GM19455 (cell line): Measurements from ENCODE around the gene OR11H7.
"Not testable (repeated sequence)": the region's sequence is repeated elsewhere in the genome, so short reads cannot be mapped to it uniquely, and the experiment has no call there.

Experiments
- ATAC-seq: cut with Tn5 transposase; IDR thresholded peaks from one replicate; pipeline ENCODE4 v1.9.1; 2021; ENCODE audit not compliant: unreplicated experiment

Gene OR11H7

DNA sequence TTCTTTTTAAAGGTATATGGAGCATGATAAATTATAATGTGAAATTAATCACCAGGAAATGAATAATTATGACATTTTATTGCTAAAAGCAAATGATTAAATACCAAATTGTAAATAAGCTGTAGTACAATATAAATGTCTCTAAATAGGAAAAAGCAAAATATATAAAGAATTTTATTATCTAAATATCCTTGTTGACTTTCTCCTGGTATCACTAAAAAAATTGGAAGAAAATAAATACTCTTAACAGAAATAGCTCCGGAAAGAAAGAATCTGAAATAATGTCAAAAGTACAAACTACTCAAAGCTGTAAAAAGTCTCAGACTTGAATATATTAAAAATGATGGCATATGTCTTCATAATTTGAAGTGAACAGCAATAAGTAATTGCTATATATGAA, at the start of gene OR11H7:
Gene OR11H7 (plus strand): TSS at position 301 of the 400 bp plus-strand sequence.
- ATAC-seq, result no peak

DNA sequence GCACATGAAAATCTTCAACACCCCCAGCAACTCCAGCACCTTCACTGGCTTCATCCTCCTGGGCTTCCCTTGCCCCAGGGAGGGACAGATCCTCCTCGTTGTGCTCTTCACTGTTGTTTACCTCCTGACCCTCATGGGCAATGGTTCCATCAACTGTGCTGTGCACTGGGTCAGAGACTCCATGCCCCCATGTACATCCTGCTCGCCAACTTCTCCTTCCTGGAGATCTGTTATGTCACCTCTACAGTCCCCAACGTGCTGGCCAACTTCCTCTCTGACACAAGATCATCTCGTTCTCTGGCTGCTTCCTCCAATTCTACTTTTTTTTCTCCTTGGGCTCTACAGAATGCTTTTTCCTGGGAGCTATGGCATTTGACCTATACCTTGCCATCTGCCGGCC, 49.6 kb upstream of the OR11H7 start:
- ATAC-seq, result no peak

- no peak for ATAC-seq
These were observed 48.9 kb upstream of the OR11H7 start for GRCh38 chr14:20179880-20180279.

DNA sequence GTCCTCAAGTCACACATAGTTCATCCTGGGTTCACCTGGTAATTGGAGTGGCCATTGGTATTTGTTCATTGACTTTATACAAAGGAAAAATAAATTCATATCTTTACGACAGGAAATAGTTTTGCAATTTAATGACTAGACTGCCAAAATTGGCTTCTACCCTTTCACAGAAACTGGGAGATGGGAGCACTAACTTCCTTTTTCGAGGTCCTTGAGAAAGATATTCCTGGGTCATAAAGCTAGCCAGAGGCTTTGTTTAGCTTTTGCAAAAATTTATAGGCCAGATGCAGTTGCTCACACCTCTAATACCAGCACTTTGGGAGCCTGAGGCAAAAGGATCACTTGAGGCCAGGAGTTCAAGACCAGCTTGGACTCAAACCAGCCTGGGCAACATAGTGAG, 48.3 kb upstream of the OR11H7 start:
- no peak for ATAC-seq

DNA sequence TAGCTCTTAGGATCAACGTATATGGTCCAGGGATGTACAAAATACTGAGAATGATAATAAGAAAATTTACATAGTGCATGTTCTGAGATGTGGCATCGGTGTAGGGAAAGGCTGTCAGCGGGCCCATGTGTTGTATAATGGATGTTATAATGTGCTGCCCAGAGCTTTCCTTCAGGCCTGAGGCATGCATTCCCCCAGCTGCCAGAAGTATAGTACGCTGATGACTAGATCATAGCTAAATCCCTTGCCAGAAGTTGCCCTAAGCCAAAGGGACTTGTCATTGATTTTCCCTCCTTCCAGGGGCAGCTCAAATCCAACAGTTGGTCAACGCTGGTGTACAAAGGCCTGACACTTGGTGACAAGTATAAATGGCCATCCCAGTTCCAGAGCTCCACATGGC, 44.6 kb upstream of the OR11H7 start:
- ATAC-seq, result no peak

DNA sequence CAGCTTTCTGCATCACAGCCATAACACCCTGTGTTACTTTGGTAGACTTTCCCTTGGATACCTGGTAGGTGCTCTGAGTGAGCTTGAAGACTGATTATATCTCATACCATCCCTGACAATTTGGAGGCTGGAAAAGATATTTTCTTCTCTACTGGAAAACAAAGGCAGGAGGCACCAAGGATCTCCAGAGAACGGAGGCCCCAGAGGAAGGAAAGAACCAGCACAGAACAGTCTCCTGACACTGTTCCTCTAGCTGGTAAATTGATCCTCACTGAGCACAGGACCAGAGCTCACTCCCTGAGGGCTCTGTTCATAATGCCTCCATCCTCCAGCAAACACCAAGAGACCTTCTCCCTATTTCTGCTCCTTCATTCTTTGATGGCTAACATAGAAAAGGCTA, 38.2 kb upstream of the OR11H7 start, which contains the start of gene OR11G2:
Gene OR11G2 (plus strand): TSS at position 301 of the 400 bp plus-strand sequence. CDS start 6,542 bp downstream, outside the sequence.
- no peak for ATAC-seq

GRCh38 chr14:20191396-20191795, 37.4 kb upstream of the OR11H7 start:
- no peak for ATAC-seq

DNA sequence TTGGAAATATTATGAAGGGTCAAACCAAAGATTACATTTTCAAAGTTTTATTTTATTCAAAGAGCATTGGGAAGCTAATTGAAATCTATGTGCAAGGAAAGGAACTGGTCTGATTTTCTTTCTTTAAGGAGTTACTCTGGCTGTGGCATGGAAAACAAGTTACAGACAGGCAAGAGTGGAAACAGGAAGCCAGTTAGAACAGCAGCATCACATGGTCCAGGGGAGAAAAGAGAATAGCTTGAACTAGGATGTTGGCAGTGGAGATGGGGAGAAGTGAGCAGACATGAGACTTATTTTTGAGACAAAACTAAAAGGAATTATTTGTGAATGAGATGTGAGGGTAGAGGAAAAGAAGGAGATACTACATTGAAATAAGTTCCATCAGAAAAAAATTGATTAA, 34.7 kb upstream of the OR11H7 start:
- ATAC-seq, result no peak

GRCh38 chr14:20195170-20195569, 33.6 kb upstream of the OR11H7 start:
- not testable (repeated sequence) for ATAC-seq

DNA sequence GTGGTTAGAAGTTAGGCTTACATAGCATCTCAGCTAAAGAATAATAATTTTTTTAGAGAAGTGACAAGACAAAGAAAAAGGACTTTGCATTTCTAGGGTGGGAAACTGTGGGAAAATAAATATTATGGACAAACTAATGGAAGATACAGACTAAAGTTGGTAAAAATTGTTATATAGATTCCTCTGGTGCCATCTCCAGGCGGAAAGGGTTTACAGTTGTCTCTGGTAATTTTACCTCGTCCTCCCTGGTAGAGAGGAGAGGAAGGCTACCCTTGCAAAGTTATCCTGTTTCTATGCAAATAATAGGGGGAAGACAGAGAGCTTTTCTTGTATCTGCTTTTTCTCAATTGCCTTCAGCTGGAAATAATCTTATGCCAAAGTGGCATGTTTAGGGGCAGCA, 32.9 kb upstream of the OR11H7 start:
- no peak for ATAC-seq

DNA sequence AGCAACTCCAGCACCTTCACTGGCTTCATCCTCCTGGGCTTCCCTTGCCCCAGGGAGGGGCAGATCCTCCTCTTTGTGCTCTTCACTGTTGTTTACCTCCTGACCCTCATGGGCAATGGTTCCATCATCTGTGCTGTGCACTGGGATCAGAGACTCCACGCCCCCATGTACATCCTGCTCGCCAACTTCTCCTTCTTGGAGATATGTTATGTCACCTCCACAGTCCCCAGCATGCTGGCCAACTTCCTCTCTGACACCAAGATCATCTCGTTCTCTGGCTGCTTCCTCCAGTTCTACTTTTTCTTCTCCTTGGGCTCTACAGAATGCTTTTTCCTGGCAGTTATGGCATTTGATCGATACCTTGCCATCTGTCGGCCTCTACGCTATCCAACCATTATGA, 31.3 kb upstream of the OR11H7 start:
- no peak for ATAC-seq

GRCh38 chr14:20198991-20199390, 29.8 kb upstream of the OR11H7 start:
- no peak for ATAC-seq

GRCh38 chr14:20204721-20205120, 24.1 kb upstream of the OR11H7 start:
- ATAC-seq, result no peak

GRCh38 chr14:20209595-20209994, 19.2 kb upstream of the OR11H7 start:
- ATAC-seq, result no peak

GRCh38 chr14:20212406-20212805, 16.4 kb upstream of the OR11H7 start:
- ATAC-seq, result not testable (repeated sequence)

GRCh38 chr14:20215196-20215595, 13.6 kb upstream of the OR11H7 start:
- no peak for ATAC-seq

DNA sequence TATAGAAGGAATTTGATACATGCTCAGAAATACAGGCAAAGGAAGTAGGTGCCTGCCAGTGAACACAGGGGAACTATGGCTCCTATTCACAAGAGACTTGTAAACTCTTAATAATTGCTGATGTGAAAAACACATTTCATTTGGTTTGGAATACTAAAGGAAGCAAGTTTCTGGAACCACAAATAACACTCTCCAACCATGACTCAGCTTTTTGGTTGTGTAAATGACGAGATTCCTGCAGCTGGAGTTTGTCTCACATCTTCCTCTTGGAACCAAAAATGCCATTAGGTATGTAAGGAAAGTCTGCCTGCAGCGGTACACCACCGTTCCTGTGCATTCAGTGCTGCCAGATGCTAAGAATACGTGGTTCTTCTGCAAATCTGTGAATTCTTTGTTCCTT, 9.7 kb upstream of the OR11H7 start:
- no peak for ATAC-seq

GRCh38 chr14:20223410-20223809, 5.4 kb upstream of the OR11H7 start, which contains the start of gene OR11H6:
Gene OR11H6, plus strand, starts transcription at chr14:20223710. Its CDS starts 0 bp downstream, at chr14:20223710.
- no peak for ATAC-seq

DNA sequence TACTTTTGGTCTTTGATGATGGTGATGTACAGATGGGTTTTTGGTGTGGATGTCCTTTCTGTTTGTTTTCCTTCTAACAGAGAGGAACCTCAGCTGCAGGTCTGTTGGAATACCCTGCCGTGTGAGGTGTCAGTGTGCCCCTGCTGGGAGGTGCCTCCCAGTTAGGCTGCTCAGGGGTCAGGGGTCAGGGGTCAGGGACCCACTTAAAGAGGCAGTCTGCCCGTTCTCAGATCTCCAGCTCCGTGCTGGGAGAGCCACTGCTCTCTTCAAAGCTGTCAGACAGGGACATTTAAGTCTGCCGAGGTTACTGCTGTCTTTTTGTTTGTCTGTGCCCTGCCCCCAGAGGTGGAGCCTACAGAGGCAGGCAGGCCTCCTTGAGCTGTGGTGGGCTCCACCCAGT, 6.6 kb downstream of the OR11H7 start:
- ATAC-seq, result not testable (repeated sequence)

DNA sequence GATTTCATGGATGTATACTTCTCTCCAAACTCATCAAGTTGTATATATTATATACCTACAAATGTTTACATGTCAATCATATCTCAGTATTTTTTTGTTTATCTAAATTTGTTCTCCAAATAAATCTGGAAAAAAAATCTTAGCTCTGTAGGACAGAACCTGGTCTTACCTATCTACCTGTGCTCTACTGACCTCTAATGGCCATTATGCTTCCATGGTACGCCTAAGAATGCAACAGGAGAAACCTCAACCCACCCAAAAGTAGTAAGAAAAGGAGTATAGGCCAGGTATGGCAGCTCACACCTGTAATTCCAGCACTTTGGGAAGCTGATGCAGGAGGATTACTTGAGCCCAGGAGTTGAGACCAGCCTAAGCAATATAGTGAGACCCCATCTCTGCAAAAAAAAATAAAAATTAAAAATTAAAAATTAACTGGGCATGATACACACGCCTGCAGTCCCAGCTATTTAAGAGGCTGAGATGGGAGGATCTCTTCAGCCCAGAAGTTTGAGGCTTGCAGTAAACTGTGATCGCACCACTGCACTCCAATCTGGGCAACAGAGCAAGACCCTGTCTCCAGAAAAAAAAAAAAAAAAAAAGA, 19.0 kb downstream of the OR11H7 start:
- no peak for ATAC-seq

DNA sequence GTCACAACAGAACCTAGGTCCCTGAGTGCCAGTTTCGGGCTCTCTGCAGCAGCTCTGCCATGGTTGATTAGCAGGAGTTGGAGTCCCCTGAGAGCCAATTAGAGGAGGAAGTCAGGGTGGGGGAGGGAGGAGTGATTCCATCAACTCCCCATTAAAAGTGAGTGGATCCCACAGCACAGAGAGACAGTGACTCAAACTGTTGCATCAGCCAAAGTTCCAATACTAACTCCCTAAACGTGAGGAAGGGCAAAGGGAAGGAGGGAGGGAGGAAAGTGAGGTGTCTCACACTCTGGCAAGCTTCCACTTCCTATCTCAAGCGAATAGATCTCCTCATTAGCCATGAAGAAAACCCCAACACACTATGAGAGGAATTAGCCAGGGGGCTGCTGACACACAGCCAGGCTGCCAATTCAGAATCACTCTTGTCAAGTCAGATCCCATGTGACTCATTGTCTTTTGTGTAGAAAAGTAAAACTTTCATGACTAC, 33.9 kb downstream of the OR11H7 start:
- ATAC-seq, result no peak

GRCh38 chr14:20264361-20264760, 35.6 kb downstream of the OR11H7 start:
- not testable (repeated sequence) for ATAC-seq

DNA sequence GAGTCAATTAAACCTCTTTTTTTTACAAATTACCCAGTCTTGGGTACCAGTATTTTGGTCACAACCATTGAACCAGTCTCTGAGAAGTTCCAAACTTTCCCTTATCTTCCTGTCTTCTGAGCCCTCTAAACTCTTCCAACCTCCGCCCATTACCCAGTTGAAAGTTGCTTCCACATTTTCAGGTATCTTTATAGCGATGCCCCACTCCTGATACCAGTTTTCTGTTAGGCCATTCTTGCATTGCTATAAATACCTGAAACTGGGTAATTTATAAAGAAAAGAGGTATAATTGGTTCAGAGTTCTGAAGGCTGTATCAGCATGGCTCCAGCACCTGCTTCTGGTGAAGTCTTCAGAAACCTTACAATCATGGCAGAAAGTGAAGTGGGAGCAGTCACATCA, 45.3 kb downstream of the OR11H7 start:
- no peak for ATAC-seq
